ENCODE results near the gene KRT84.

The KRT84 gene

GRCh38 chr12:52385226-52385702, at the start of gene KRT84:
KRT84 (minus strand) TSS chr12:52385652; CDS start chr12:52385585, 67 bp downstream.
- no peak for DNase-seq (ENCODE audit: low read depth in 2 of 2)

- no peak for DNase-seq (ENCODE audit: low read depth in 2 of 2)
These were observed 49.5 kb upstream of the KRT84 start for GRCh38 chr12:52434760-52435530.

GRCh38 chr12:52434081-52434733, 48.8 kb upstream of the KRT84 start, which contains the start of gene KRT75:
KRT75 (minus strand) TSS chr12:52434371; CDS start chr12:52434304, 67 bp downstream.
- no peak for DNase-seq (ENCODE audit: low read depth in 2 of 2)

- no peak for DNase-seq (ENCODE audit: low read depth in 2 of 2)
These were observed 48.1 kb upstream of the KRT84 start for GRCh38 chr12:52433501-52434080.

GRCh38 chr12:52432559-52433207, 47.2 kb upstream of the KRT84 start:
- DNase-seq (ENCODE audit: low read depth in 2 of 2), result no peak

GRCh38 chr12:52428121-52428520, 42.7 kb upstream of the KRT84 start:
- DNase-seq (ENCODE audit: low read depth in 2 of 2), result no peak

GRCh38 chr12:52427083-52427482, 41.6 kb upstream of the KRT84 start:
- DNase-seq (ENCODE audit: low read depth in 2 of 2), result no peak

GRCh38 chr12:52426034-52426433, 40.6 kb upstream of the KRT84 start:
- no peak for DNase-seq (ENCODE audit: low read depth in 2 of 2)

- no peak for DNase-seq (ENCODE audit: low read depth in 2 of 2)
These were observed 40.0 kb upstream of the KRT84 start for GRCh38 chr12:52425466-52425865.

GRCh38 chr12:52423661-52424500, 38.4 kb upstream of the KRT84 start:
- DNase-seq (ENCODE audit: low read depth in 2 of 2), result no peak

GRCh38 chr12:52423035-52423434, 37.6 kb upstream of the KRT84 start:
- DNase-seq (ENCODE audit: low read depth in 2 of 2), result no peak

GRCh38 chr12:52419656-52420055, 34.2 kb upstream of the KRT84 start:
- DNase-seq (ENCODE audit: low read depth in 2 of 2), result no peak

GRCh38 chr12:52418576-52419110, 33.2 kb upstream of the KRT84 start:
- DNase-seq (ENCODE audit: low read depth in 2 of 2), result no peak

GRCh38 chr12:52417740-52418139, 32.3 kb upstream of the KRT84 start:
- no peak for DNase-seq (ENCODE audit: low read depth in 2 of 2)

- DNase-seq (ENCODE audit: low read depth in 2 of 2), result no peak
These were observed 31.3 kb upstream of the KRT84 start for GRCh38 chr12:52416795-52417194.

- DNase-seq (ENCODE audit: low read depth in 2 of 2), result no peak
These were observed 30.7 kb upstream of the KRT84 start for GRCh38 chr12:52415870-52416750.

- no peak for DNase-seq (ENCODE audit: low read depth in 2 of 2)
These were observed 29.5 kb upstream of the KRT84 start for GRCh38 chr12:52414936-52415335.

GRCh38 chr12:52413782-52414345, 28.4 kb upstream of the KRT84 start:
- no peak for DNase-seq (ENCODE audit: low read depth in 2 of 2)

GRCh38 chr12:52413202-52413601, 27.8 kb upstream of the KRT84 start:
- DNase-seq (ENCODE audit: low read depth in 2 of 2), result no peak

GRCh38 chr12:52411815-52412214, 26.4 kb upstream of the KRT84 start:
- DNase-seq (ENCODE audit: low read depth in 2 of 2), result no peak

All from stimulated activated CD4-positive, alpha-beta T cell treated with anti-CD3 and anti-CD28 coated beads, Interleukin-4, amount 100 ng/mL, for 48 hours (primary cell).